Upper lobe of right lung (tissue), 1 donor: ENCODE data around the gene ANO3. TPM values are rescaled to one million over a fixed set of nuclear protein-coding genes. Genes with fewer than 3 reads are reported as not detected.
"Not testable (repeated sequence)": the region's sequence is repeated elsewhere in the genome, so short reads cannot be mapped to it uniquely, and the experiment has no call there.

Experiments
- ATAC-seq: fragments of 200-7000 bp; cut with Tn5 transposase; one replicate; pipeline ENCODE4 v1.9.1; 2020; ENCODE audit warnings: mild to moderate bottlenecking, moderate library complexity
- DNase-seq: peaks from one replicate; pipeline ENCODE4 v3.0.0-alpha.2; 2020
- H3K27ac ChIP-seq: fragments of 200-600 bp; one replicate; pipeline ENCODE4 v1.8.0; 2022
- H3K27me3 ChIP-seq: fragments of 200-600 bp; one replicate; pipeline ENCODE4 v1.8.0; 2022; ENCODE audit warnings: mild to moderate bottlenecking
- H3K36me3 ChIP-seq: fragments of 200-600 bp; one replicate; pipeline ENCODE4 v1.8.0; 2022
- H3K4me1 ChIP-seq: fragments of 200-600 bp; one replicate; pipeline ENCODE4 v1.8.0; 2022
- H3K4me3 ChIP-seq: fragments of 200-600 bp; one replicate; pipeline ENCODE4 v1.8.0; 2022; ENCODE audit warnings: mild to moderate bottlenecking
- H3K9me3 ChIP-seq: fragments of 200-600 bp; one replicate; pipeline ENCODE4 v1.8.0; 2022
- intact Hi-C: fragments of 100-400 bp; cut with DNase I; formaldehyde crosslinking; loops from one replicate; pipeline ENCODE4 v1.11.0; 2022
- total RNA-seq: library from RNA; stranded (reverse); fragmentation: NEBNext Ultra II Directional; extraction: Animal tissue kit (Norgen Biotek cat#: 25700); gene quantifications from one replicate; pipeline ENCODE4 v1.2.1, GENCODE V29; 2021
- TF ChIP-seq, protein P1 (sequence below): fragments of 200-600 bp; IDR thresholded peaks from one replicate; pipeline ENCODE4 v1.8.0; 2022; ENCODE audit warnings: antibody characterized with exemption
- donor health status: DM: no; HTN: yes; CAD: no; lungs with severe emphysema.

Gene ANO3
- total RNA-seq, 1 donor from 2014 or later, result 1.2 TPM

DNA sequence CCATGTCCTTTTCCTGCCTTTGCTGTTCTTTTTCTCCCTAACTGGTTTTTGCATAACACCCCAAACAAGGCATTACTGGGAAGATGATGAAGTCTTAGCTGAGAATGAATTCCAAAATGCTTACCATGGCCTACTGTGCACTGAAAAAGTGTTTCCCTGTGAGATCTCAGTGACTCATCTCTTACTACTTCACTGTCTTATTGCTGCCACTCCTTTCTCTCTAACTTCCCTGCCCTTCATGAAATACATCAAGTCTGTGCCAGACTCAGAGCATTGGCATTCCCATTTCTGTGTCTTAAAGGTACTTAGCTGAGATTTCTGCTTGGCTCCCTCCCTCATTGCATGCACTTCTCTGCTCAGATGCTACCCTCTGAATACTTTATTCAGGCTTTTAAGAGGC is 289.2 kb downstream of the ANO3 start:
- Histone ChIP-seq H3K4me1 (no peaks in the 10 kb centered on the region), H3K27me3 (no peaks in the 10 kb centered on the region), H3K9me3 (no peaks in the 10 kb centered on the region), H3K4me3 (no peak overlapping the region), H3K36me3 (no peaks in the 10 kb centered on the region), H3K27ac (no peak overlapping the region)
- TF ChIP-seq, protein P1, sequence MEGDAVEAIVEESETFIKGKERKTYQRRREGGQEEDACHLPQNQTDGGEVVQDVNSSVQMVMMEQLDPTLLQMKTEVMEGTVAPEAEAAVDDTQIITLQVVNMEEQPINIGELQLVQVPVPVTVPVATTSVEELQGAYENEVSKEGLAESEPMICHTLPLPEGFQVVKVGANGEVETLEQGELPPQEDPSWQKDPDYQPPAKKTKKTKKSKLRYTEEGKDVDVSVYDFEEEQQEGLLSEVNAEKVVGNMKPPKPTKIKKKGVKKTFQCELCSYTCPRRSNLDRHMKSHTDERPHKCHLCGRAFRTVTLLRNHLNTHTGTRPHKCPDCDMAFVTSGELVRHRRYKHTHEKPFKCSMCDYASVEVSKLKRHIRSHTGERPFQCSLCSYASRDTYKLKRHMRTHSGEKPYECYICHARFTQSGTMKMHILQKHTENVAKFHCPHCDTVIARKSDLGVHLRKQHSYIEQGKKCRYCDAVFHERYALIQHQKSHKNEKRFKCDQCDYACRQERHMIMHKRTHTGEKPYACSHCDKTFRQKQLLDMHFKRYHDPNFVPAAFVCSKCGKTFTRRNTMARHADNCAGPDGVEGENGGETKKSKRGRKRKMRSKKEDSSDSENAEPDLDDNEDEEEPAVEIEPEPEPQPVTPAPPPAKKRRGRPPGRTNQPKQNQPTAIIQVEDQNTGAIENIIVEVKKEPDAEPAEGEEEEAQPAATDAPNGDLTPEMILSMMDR, result no peak
- ATAC-seq (no peak), DNase-seq (no peak)
- intact Hi-C loops, result no loop called here

GRCh38 chr11:26622181-26622580 is 290.3 kb downstream of the ANO3 start:
- DNase-seq (no peak), ATAC-seq (no peak)
- Histone ChIP-seq H3K4me1 (no peaks in the 10 kb centered on the region), H3K4me3 (no peak overlapping the region), H3K36me3 (no peaks in the 10 kb centered on the region), H3K9me3 (no peaks in the 10 kb centered on the region), H3K27me3 (no peaks in the 10 kb centered on the region), H3K27ac (no peak overlapping the region)
- TF ChIP-seq, protein P1, result no peak
- intact Hi-C loops, result no loop called here

- H3K27me3 ChIP-seq, result no peaks in the 10 kb centered on the region
- ATAC-seq, result no peak
- no peak for DNase-seq
- no peaks in the 10 kb centered on the region for H3K4me1 ChIP-seq
- no peaks in the 10 kb centered on the region for H3K9me3 ChIP-seq
- H3K4me3 ChIP-seq, result no peak overlapping the region
- H3K36me3 ChIP-seq, result no peaks in the 10 kb centered on the region
- intact Hi-C loops, result no loop called here
- no peak overlapping the region for H3K27ac ChIP-seq
- TF ChIP-seq, protein P1, result no peak
These were observed 291.2 kb downstream of the ANO3 start for GRCh38 chr11:26623076-26623659.

DNA sequence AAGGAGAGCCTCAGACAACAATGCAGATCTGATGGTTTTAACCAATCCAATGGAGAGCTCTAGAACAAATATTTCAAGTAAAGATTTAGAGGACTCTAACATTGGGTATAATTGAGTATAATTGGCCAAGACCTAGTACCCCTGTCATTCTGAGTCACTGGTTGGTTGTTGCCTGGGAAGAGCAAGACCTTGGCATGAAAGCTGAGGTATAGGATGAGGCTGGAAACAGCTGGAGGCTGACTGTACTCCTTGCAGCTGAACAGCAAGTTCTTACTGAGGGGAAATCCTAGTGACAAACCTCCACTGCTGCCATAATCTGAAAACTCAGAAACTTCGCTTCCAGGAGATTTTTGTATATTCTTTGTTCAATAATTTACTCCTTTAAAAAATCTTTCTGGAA is 294.4 kb downstream of the ANO3 start:
- no peaks in the 10 kb centered on the region for H3K36me3 ChIP-seq

GRCh38 chr11:26632691-26633159 is 300.8 kb downstream of the ANO3 start:
- H3K4me1 ChIP-seq, result no peaks in the 10 kb centered on the region
- H3K36me3 ChIP-seq, result no peaks in the 10 kb centered on the region
- H3K9me3 ChIP-seq, result no peaks in the 10 kb centered on the region
- TF ChIP-seq, protein P1, result no peak
- H3K27me3 ChIP-seq, result no peaks in the 10 kb centered on the region
- ATAC-seq (no peak), DNase-seq (no peak)
- H3K27ac ChIP-seq, result no peak overlapping the region
- intact Hi-C loops, result no loop called here
- no peak overlapping the region for H3K4me3 ChIP-seq

More for the DNA sequence above, 294.4 kb downstream of the ANO3 start:
- DNase-seq, result no peak
- no peaks in the 10 kb centered on the region for H3K27me3 ChIP-seq
- intact Hi-C loops, result no loop called here
- H3K9me3 ChIP-seq, result no peaks in the 10 kb centered on the region
- no peak overlapping the region for H3K4me3 ChIP-seq
- ATAC-seq, result no peak
- no peaks in the 10 kb centered on the region for H3K4me1 ChIP-seq
- TF ChIP-seq, protein P1, result no peak
- no peak overlapping the region for H3K27ac ChIP-seq

GRCh38 chr11:26643314-26643713 is 311.4 kb downstream of the ANO3 start:
- DNase-seq, H3K9me3 ChIP-seq, H3K4me3 ChIP-seq, H3K27me3 ChIP-seq, H3K36me3 ChIP-seq, H3K27ac ChIP-seq, H3K4me1 ChIP-seq, intact Hi-C loops, ATAC-seq: not testable (repeated sequence)
